HCT116 (cell line): ENCODE measurements around the gene DIP2C. TPM values are rescaled to one million over a fixed set of nuclear protein-coding genes. Genes with fewer than 3 reads are reported as not detected.

Experiments
- ATAC-seq: fragments of 200-7000 bp; cut with Tn5 transposase; 2 replicates; pipeline ENCODE4 v1.9.1; 2020; ENCODE audit warnings: mild to moderate bottlenecking, moderate library complexity
- BruUV-seq: library from RNA; stranded (reverse); fragments of 400-500 nt; replicated peaks from 2 replicates; lab custom pipeline; 2021; lab: Mats Ljungman, UMichigan
- CTCF ChIA-PET: fragments of 300-600 bp; sonication (Branson Sonifier 250); formaldehyde crosslinking; loops from one replicate; lab custom pipeline; 2021; ENCODE audit warnings: antibody characterized with exemption; lab: Charles Lee
- POLR2A ChIA-PET: fragments of 300-600, 350-600 bp; sonication (Branson Sonifier 250); formaldehyde crosslinking; loops from one replicate; lab custom pipeline; 2021; ENCODE audit warnings: antibody characterized with exemption; lab: Charles Lee
- RAD21 ChIA-PET, 2 experiments: fragments of 300-600 bp; sonication (Branson Sonifier 250); formaldehyde crosslinking; loops; one replicate each; lab custom pipeline; 2023; ENCODE audit warnings: low total read pairs in 2 of 2; ENCODE audit not compliant: uncharacterized antibody in 2 of 2, unreplicated experiment in 2 of 2, low non-redundant PET in 1 of 2; lab: Charles Lee
- DNase-seq: peaks from one replicate; pipeline ENCODE4 v3.0.0-alpha.2; 2010; ENCODE audit warnings: low read depth, low spot score
- H2AFZ ChIP-seq: fragments of 200-600 bp; shearing (Covaris generic), sonication (generic); 2 replicates; pipeline ENCODE4 v1.6.1; 2017; ENCODE audit warnings: low read depth, mixed run types, mixed read lengths, antibody characterized with exemption, low read length; ENCODE audit not compliant: poor library complexity, severe bottlenecking
- H3K27ac ChIP-seq: 2 replicates; pipeline ENCODE4 v1.5.1; 2012; ENCODE audit warnings: low read depth, low read length
- H3K27me3 ChIP-seq: fragments of 200-600 bp; sonication (generic); 2 replicates; pipeline ENCODE4 v1.6.1; 2016; ENCODE audit warnings: mixed run types, low read length, mixed read lengths; ENCODE audit not compliant: insufficient read depth
- H3K36me3 ChIP-seq, 2 experiments: fragments of 200-500 bp in 1 of 2; fragments of 200-600 bp in 1 of 2; sonication (Bioruptor generic) in 1 of 2; sonication (generic) in 1 of 2; 2 replicates each; pipeline versions ENCODE4 v1.5.1 to v1.6.1; 2014 to 2016; ENCODE audit warnings: low read length in 2 of 2, inconsistent platforms in 1 of 2, mixed read lengths in 1 of 2, mixed run types in 1 of 2; ENCODE audit not compliant: insufficient read depth in 2 of 2, control insufficient read depth in 1 of 2
- H3K4me1 ChIP-seq, 2 experiments: fragments of 200-600 bp in 1 of 2; sonication (generic) in 1 of 2; 2 replicates each; pipeline versions ENCODE4 v1.5.1 to v1.6.1; 2012 to 2017; ENCODE audit warnings: low read length in 2 of 2, inconsistent platforms in 1 of 2, mild to moderate bottlenecking in 1 of 2, mixed read lengths in 1 of 2, mixed run types in 1 of 2, moderate library complexity in 1 of 2; ENCODE audit not compliant: insufficient read depth in 2 of 2, control insufficient read depth in 1 of 2
- H3K4me2 ChIP-seq: fragments of 200-600 bp; sonication (generic); 2 replicates; pipeline ENCODE4 v1.6.1; 2017; ENCODE audit warnings: mixed run types, low read length, mixed read lengths
- H3K4me3 ChIP-seq, 2 experiments: fragments of 200-600 bp in 1 of 2; sonication (generic) in 1 of 2; replicated peaks in 1 of 2; 2 replicates each; pipeline ENCODE4 v1.5.1; 2011 to 2016; ENCODE audit warnings: low read length in 2 of 2, control low read depth in 1 of 2, low read depth in 1 of 2, mild to moderate bottlenecking in 1 of 2, mixed read lengths in 1 of 2, mixed run types in 1 of 2
- H3K79me2 ChIP-seq: fragments of 200-600 bp; sonication (generic); 2 replicates; pipeline ENCODE4 v1.6.1; 2017; ENCODE audit warnings: mild to moderate bottlenecking, mixed run types, low read length, moderate library complexity, mixed read lengths; ENCODE audit not compliant: insufficient read depth
- H3K9ac ChIP-seq: fragments of 200-600 bp; sonication (generic); 2 replicates; pipeline ENCODE4 v1.6.1; 2016; ENCODE audit warnings: low read length, mixed read lengths
- H3K9me2 ChIP-seq: fragments of 200-600 bp; sonication (generic), shearing (Covaris generic); 2 replicates; pipeline ENCODE4 v1.6.1; 2017; ENCODE audit warnings: mixed run types, mild to moderate bottlenecking, moderate library complexity; ENCODE audit not compliant: insufficient read depth
- H3K9me3 ChIP-seq, 2 experiments: fragments of 200-500 bp in 1 of 2; fragments of 200-600 bp in 1 of 2; sonication (Bioruptor generic) in 1 of 2; sonication (generic) in 1 of 2; 2 replicates each; pipeline ENCODE4 v1.6.1; 2014 to 2017; ENCODE audit warnings: low read length in 2 of 2, mixed read lengths in 2 of 2, inconsistent platforms in 1 of 2, low read depth in 1 of 2, mild to moderate bottlenecking in 1 of 2, mixed run types in 1 of 2, moderate library complexity in 1 of 2; ENCODE audit not compliant: control insufficient read depth in 1 of 2, insufficient read depth in 1 of 2
- H4K20me1 ChIP-seq: fragments of 200-600 bp; sonication (generic), shearing (Covaris generic); 2 replicates; pipeline ENCODE4 v1.6.1; 2017; ENCODE audit warnings: mixed run types, mild to moderate bottlenecking, moderate library complexity; ENCODE audit not compliant: insufficient read depth
- CBX3 ChIP-seq: IDR thresholded peaks from 2 replicates; pipeline ENCODE4 v1.6.1; 2012; ENCODE audit warnings: low read depth
- CEBPB ChIP-seq: IDR thresholded peaks from 2 replicates; pipeline ENCODE4 v1.6.1; 2012; ENCODE audit warnings: low read depth
- ELF1 ChIP-seq: IDR thresholded peaks from 2 replicates; pipeline ENCODE4 v1.6.1; 2012; ENCODE audit warnings: low read depth, borderline replicate concordance
- EZH2 ChIP-seq: fragments of 200-600 bp; sonication (generic); IDR thresholded peaks from 2 replicates; pipeline ENCODE4 v1.6.1; 2017; ENCODE audit warnings: antibody characterized with exemption, mixed run types
- EZH2phosphoT487 ChIP-seq: fragments of 200-600 bp; IDR thresholded peaks from 2 replicates; pipeline ENCODE4 v1.6.1; 2018; ENCODE audit warnings: antibody characterized with exemption, borderline replicate concordance
- FOSL1 ChIP-seq: IDR thresholded peaks from 2 replicates; pipeline ENCODE4 v1.6.1; 2012; ENCODE audit warnings: low read depth
- POLR2A ChIP-seq: IDR thresholded peaks from 2 replicates; pipeline ENCODE4 v1.7.0; 2011; ENCODE audit warnings: borderline replicate concordance; ENCODE audit not compliant: insufficient read depth, insufficient read length; ENCODE audit errors: extremely low read depth
- POLR2AphosphoS5 ChIP-seq: IDR thresholded peaks from 2 replicates; pipeline ENCODE4 v1.6.1; 2011; ENCODE audit warnings: mild to moderate bottlenecking, low read depth, low read length, moderate library complexity
- RAD21 ChIP-seq: IDR thresholded peaks from 2 replicates; pipeline ENCODE4 v1.6.1; 2012; ENCODE audit warnings: low read depth, mild to moderate bottlenecking
- TCF7L2 ChIP-seq: IDR thresholded peaks from 2 replicates; pipeline ENCODE4 v1.7.0; 2011; ENCODE audit warnings: borderline replicate concordance, inconsistent platforms; ENCODE audit not compliant: insufficient read depth, insufficient read length; ENCODE audit errors: extremely low read depth
- ZFX ChIP-seq: fragments of 450-650 bp; IDR thresholded peaks from 2 replicates; pipeline ENCODE4 v1.6.1; 2017
- ZNF274 ChIP-seq: fragments of 200-500 bp; sonication (Bioruptor generic); IDR thresholded peaks from 2 replicates; pipeline ENCODE4 v1.6.1; 2014; ENCODE audit warnings: mild to moderate bottlenecking, low read depth, low read length, inconsistent platforms
- intact Hi-C: fragments of 100-400 bp; cut with micrococcal nuclease; formaldehyde crosslinking; loops from 2 replicates; pipeline ENCODE4 v1.10.0; 2022
- total RNA-seq: library from RNA; stranded (reverse); gene quantifications from one replicate; pipeline ENCODE4 v1.2.1, GENCODE V29; 2021; ENCODE audit not compliant: unreplicated experiment
- TF ChIP-seq, protein P1 (sequence below): IDR thresholded peaks from 2 replicates; pipeline ENCODE4 v1.6.1; 2012
- TF ChIP-seq, protein P2 (sequence below): IDR thresholded peaks from 2 replicates; pipeline ENCODE4 v1.6.1; 2012; ENCODE audit warnings: low read depth
- TF ChIP-seq, protein P3 (sequence below): IDR thresholded peaks from 2 replicates; pipeline ENCODE4 v1.6.1; 2012
- TF ChIP-seq, protein P4 (sequence below): IDR thresholded peaks from 2 replicates; pipeline ENCODE4 v1.6.1; 2011; ENCODE audit warnings: mild to moderate bottlenecking, low read length, moderate library complexity; ENCODE audit not compliant: insufficient replicate concordance; ENCODE audit errors: extremely low read depth

DIP2C gene
- total RNA-seq, 1 experiment from 2014 or later, result 15.4 TPM

DNA sequence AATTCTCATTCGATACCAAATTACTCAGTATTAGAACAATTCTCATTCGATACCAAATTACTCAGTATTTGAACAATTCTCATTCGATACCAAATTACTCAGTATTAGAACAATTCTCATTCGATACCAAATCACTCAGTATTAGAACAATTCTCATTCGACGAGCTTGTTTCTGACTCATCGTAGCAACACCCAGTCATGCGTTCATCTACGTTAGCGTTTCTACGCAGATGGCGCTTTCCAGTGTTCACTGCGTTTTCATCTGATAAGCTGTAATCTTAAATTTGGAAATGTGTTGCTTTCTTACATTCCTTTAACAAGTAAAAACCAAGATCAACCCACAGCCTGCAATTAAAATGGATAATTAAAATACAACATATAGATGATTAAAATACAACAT lies 277.9 kb downstream of the DIP2C start:
- H3K27ac ChIP-seq, result no peak overlapping the region
- BruUV-seq, result no TSS peak
- H3K36me3 ChIP-seq, result peaks cover 7 to 14% of the 10 kb centered on the region in 2 experiments; a peak in 3 of 4 replicates
- H3K27me3 ChIP-seq, result no peaks in the 10 kb centered on the region
- RAD21 ChIA-PET, result no interaction called here
- no peaks in the 10 kb centered on the region for H3K79me2 ChIP-seq
- H3K9me2 ChIP-seq, result no peaks in the 10 kb centered on the region
- peaks cover 13 to 18% of the 10 kb centered on the region in 2 experiments; a peak in 3 of 4 replicates for H3K4me1 ChIP-seq
- H3K9me3 ChIP-seq, result no peaks in the 10 kb centered on the region
- no peak overlapping the region for H3K4me3 ChIP-seq
- H3K9ac ChIP-seq, result no peak overlapping the region
- POLR2A ChIA-PET, result no interaction called here
- no peak for ATAC-seq
- CTCF ChIA-PET, result no interaction called here
- intact Hi-C loops, result no loop called here
- H3K4me2 ChIP-seq, result no peak overlapping the region
- TF ChIP-seq CEBPB, result no peak
- no peak for TF ChIP-seq TCF7L2
- TF ChIP-seq, protein P1, sequence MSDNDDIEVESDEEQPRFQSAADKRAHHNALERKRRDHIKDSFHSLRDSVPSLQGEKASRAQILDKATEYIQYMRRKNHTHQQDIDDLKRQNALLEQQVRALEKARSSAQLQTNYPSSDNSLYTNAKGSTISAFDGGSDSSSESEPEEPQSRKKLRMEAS, result no peak
- TF ChIP-seq, protein P2, sequence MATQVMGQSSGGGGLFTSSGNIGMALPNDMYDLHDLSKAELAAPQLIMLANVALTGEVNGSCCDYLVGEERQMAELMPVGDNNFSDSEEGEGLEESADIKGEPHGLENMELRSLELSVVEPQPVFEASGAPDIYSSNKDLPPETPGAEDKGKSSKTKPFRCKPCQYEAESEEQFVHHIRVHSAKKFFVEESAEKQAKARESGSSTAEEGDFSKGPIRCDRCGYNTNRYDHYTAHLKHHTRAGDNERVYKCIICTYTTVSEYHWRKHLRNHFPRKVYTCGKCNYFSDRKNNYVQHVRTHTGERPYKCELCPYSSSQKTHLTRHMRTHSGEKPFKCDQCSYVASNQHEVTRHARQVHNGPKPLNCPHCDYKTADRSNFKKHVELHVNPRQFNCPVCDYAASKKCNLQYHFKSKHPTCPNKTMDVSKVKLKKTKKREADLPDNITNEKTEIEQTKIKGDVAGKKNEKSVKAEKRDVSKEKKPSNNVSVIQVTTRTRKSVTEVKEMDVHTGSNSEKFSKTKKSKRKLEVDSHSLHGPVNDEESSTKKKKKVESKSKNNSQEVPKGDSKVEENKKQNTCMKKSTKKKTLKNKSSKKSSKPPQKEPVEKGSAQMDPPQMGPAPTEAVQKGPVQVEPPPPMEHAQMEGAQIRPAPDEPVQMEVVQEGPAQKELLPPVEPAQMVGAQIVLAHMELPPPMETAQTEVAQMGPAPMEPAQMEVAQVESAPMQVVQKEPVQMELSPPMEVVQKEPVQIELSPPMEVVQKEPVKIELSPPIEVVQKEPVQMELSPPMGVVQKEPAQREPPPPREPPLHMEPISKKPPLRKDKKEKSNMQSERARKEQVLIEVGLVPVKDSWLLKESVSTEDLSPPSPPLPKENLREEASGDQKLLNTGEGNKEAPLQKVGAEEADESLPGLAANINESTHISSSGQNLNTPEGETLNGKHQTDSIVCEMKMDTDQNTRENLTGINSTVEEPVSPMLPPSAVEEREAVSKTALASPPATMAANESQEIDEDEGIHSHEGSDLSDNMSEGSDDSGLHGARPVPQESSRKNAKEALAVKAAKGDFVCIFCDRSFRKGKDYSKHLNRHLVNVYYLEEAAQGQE, result no peak
- TF ChIP-seq, protein P3, sequence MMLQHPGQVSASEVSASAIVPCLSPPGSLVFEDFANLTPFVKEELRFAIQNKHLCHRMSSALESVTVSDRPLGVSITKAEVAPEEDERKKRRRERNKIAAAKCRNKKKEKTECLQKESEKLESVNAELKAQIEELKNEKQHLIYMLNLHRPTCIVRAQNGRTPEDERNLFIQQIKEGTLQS, result no peak
- TF ChIP-seq CBX3, result no peak
- TF ChIP-seq EZH2, result no peak
- no peak for TF ChIP-seq ZNF274
- no peak for TF ChIP-seq RAD21
- no peak for TF ChIP-seq ZFX
- no peak for TF ChIP-seq ELF1
- no peak for TF ChIP-seq POLR2A
- TF ChIP-seq, protein P4, sequence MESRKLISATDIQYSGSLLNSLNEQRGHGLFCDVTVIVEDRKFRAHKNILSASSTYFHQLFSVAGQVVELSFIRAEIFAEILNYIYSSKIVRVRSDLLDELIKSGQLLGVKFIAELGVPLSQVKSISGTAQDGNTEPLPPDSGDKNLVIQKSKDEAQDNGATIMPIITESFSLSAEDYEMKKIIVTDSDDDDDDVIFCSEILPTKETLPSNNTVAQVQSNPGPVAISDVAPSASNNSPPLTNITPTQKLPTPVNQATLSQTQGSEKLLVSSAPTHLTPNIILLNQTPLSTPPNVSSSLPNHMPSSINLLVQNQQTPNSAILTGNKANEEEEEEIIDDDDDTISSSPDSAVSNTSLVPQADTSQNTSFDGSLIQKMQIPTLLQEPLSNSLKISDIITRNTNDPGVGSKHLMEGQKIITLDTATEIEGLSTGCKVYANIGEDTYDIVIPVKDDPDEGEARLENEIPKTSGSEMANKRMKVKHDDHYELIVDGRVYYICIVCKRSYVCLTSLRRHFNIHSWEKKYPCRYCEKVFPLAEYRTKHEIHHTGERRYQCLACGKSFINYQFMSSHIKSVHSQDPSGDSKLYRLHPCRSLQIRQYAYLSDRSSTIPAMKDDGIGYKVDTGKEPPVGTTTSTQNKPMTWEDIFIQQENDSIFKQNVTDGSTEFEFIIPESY, result no peak
- TF ChIP-seq POLR2AphosphoS5, result no peak
- no peak for TF ChIP-seq FOSL1
- no peak for TF ChIP-seq EZH2phosphoT487
- DNase-seq, result no peak
- H2AFZ ChIP-seq, result no peak overlapping the region
- H4K20me1 ChIP-seq, result no peaks in the 10 kb centered on the region
